GM12891 (cell line): ENCODE data around the gene LAGE3.

Experiments used
- PAX5 ChIP-seq: IDR thresholded peaks from 2 replicates; pipeline ENCODE4 v1.6.1; 2011; ENCODE audit warnings: low read length, moderate library complexity, mild to moderate bottlenecking; ENCODE audit not compliant: insufficient read depth, severe bottlenecking
- POLR2A ChIP-seq: IDR thresholded peaks from 2 replicates; pipeline ENCODE4 v1.6.1; 2011; ENCODE audit warnings: low read depth, low read length, control low read depth
- POLR2AphosphoS5 ChIP-seq: IDR thresholded peaks from 2 replicates; pipeline ENCODE4 v1.6.1; 2011; ENCODE audit warnings: low read depth, low read length, control low read depth
- POU2F2 ChIP-seq: IDR thresholded peaks from 2 replicates; pipeline ENCODE4 v1.6.1; 2011; ENCODE audit warnings: low read depth, mild to moderate bottlenecking, control low read depth, low read length, moderate library complexity
- SPI1 ChIP-seq: IDR thresholded peaks from 2 replicates; pipeline ENCODE4 v1.6.1; 2011; ENCODE audit warnings: low read depth, low read length, control low read depth
- TAF1 ChIP-seq: IDR thresholded peaks from 2 replicates; pipeline ENCODE4 v1.6.1; 2011; ENCODE audit warnings: low read depth, low read length, control low read depth

- TF ChIP-seq TAF1 (no peak), POLR2A (no peak), POLR2AphosphoS5 (no peak), SPI1 (no peak), PAX5 (no peak), POU2F2 (no peak)
Measured at GRCh38 chrX:154472685-154473632, 6.1 kb downstream of the LAGE3 start.
